Adipose tissue (tissue), 3 donors: Measurements from ENCODE around the gene GARRE1. TPM values are rescaled to one million over a fixed set of nuclear protein-coding genes. Genes with fewer than 3 reads are reported as not detected.
"Not testable (repeated sequence)": the region's sequence is repeated elsewhere in the genome, so short reads cannot be mapped to it uniquely, and the experiment has no call there.

Experiments
- H3K27ac ChIP-seq: one replicate; pipeline ENCODE4 v1.5.1; 2013; ENCODE audit warnings: low read depth, low read length
- WGBS, 3 donors: extraction: QIAGEN DNeasy Blood & Tissue Kit; methylation state at CpG; one replicate each; pipeline ENCODE4 v1.1.7; 2013; 5-methylcytosine and 5-hydroxymethylcytosine counted together
- polyA plus RNA-seq, 3 donors: library from polyadenylated mRNA; stranded (reverse); fragments of 200-250 nt; gene quantifications; one replicate each; pipeline ENCODE4 v1.2.3, GENCODE V29; 2013
- donor health status: healthy with polysubstance abuse.
- donor health status: Bipolar disorder and iron deficiency.
- donor health status: healthy.

GARRE1 gene
- polyA plus RNA-seq, 3 donors: 6.7 to 17.7 (median 14.2) TPM

DNA sequence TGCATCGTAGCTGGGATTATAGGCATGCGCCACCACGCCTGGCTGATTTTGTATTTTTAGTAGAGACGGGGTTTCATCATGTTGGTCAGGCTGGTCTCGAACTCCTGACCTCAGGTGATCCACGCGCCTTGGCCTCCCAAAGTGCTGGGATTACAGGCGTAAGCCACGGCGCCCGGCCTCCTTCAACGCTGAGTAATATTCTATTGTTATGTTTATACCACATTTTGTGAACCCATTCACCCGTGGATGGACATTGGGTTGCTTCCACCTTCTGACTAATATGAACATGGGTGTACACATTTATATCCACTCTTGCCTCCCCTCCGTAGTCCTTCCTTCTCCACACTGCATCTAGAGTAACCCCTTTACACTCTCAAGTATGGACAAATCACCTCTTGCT lies 1.2 kb upstream of the GARRE1 start:
- WGBS, 3 donors: 95 to 96% (median 95%) methylated on average over 14 of the region's 14 CpGs
- not testable (repeated sequence) for H3K27ac ChIP-seq

DNA sequence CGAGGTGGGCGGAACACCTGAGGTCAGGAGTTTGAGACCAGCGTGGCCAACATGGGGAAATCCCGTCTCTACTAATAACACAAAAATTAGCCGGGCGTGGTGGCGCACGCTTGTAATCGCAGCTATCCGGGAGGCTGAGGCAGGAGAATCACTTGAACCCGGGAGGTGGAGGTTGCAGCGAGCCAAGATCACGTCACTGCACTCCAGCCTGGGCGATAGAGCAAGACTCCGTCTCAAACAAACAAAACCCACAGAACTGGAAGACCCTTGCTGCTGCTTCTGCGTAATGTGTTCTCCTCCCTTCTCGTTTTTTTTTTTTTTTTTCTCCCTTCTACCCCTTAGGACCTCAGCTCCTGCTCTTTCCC lies 691 bp upstream of the GARRE1 start:
- H3K27ac ChIP-seq: not testable (repeated sequence)
- 64 to 73% (median 65%) methylated on average over 16 to 17 of the region's 17 CpGs for WGBS, 3 donors

DNA sequence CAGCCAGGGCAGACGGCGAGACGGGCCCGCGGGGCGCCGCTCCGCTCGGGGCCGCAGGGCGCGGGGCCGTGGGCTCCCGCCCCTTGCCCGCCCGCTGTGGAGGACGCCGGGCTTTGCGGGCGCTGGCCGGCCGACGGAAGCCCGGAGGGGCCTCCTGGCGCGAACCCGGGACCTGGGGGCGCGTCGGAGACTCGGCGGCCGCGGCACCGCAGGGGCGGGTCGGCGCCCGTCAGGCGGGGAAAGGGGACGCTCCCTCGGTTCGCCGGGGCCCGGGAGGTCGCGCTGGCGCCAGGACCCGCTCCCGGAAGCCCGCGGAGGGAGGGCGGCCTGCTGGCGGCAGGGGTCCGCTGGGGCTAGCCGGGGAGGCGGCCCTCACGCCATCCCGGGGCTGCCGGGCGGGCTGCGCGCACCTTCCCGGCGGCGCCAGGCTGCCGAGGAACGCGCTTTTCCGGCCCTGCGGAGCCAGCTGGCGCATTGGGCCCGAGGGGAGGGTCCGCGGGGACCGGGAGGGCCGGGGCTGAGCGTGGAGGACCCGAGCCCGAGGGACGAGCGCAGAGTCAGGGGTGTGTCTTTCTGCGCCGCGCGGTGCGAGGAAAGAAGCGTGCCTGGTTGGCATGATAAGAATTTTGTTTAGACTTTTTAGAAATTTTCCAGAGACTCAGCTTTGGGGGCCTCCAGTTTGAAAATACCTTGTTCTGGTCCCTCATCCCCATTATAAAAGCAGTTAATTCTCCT lies 511 bp downstream of the GARRE1 start:
- 0 to 1% (median 1%) methylated on average over 65 to 84 of the region's 88 CpGs for WGBS, 3 donors
- H3K27ac ChIP-seq: no peak overlapping the region

DNA sequence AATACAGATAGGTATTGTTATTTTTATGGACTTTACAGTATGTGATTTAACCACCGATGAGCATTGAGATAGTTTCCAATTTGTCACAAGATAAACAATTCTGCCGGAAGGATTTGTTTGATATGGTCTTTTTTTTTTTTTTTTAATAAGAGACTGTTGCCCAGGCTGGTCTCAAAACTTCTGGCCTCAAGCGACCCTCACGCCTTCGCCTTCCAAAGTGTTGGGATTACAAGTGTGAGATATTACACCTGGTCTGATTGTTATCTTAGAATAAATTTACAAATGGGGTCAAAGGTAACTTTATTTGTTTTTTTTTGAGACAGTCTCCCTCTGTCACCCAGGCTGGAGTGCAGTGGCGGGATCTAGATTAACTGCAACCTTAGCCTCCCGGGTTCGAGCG lies 1.2 kb downstream of the GARRE1 start:
- 18 to 59% (median 56%) methylated on average over 9 of the region's 9 CpGs for WGBS, 3 donors
- H3K27ac ChIP-seq: no peak overlapping the region

DNA sequence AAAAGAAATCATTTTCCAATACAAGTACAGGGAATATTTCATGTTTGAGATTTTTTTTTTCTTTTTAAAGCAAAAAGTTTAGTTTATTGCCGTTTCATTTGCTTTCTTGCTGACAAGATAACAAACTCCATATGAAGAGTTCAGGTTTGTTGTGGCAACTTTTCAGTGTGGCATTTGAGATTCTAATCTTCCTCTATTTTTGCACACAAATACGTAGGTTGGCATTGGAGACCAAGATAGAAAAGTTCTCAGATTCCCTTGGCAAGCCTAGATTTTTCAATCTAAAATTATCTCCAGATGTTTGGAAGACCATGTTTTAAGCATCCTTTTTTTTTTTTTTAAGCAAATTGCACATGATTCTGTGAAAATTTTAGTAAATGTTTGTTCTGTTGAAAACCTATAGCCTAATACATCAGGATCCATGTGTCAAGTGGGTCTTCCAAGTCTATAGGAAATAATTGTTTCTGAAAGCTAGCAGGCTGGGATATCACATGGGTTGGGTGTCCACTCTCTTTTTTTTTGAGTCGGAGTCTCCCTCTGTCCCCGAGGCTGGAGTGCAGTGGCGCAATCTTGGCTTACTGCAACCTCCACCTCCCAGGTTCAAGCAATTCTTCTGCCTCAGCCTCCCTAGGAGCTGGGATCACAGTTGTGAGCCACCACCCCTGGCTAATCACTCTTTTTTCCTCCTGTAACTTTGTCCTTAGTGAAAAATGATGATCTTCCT lies 2.6 kb downstream of the GARRE1 start:
- WGBS, 3 donors: 31 to 62% (median 57%) methylated on average over 5 of the region's 5 CpGs
- no peak overlapping the region for H3K27ac ChIP-seq

DNA sequence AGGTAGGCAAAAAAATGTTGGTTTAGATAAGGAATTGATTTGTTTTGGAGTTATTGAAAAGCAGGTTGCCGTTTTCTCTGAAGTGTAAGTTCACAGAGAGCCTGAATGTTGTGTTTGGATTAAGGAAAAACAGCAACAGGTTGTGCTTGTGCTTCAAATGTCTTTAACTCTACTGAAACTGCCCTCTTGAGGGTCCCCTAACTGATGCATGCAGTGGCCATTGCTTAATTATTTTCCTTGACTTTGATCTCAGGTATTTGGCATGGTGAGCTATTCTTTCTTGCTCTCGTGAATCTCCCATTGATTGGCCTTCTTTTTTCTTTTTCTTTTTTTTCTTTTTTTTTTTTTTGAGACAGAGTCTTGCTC lies 3.2 kb downstream of the GARRE1 start:
- no peak overlapping the region for H3K27ac ChIP-seq
- 22 to 94% (median 85%) methylated on average over 2 of the region's 2 CpGs for WGBS, 3 donors

DNA sequence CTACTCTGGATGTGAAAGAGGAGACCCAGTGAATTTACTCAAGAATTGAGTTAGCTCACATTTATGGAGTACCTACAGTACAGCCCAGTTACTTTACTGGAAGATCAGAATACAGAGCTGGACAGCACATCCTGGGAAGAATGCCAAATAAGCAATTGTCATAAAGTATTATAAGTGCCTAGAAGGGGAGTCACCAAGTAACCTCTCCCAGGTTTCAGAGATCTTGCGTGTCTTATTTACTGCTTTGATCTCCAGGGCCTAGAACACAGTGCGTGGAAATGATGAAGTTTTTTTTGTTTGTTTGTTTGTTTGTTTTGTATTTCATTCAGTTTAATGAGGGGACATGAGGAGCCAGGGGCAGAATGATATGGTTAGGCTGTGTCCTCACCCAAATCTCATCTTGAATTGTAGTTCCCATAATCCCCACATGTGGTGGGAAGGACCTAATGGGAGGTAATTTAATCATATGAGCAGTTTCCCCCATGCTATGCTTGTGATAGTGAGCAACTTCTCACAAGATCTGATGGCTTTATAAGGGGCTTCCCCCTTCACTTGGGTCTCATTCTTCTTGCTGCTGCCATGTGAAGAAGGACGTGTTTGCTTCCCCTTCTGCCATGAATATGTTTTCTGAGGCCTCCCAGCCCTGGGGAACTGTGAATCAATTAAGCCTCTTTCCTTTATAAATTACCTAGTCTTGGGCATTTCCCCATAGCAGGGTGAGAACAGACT lies 5.2 kb downstream of the GARRE1 start:
- 69 to 85% (median 73%) methylated on average over 3 of the region's 3 CpGs for WGBS, 3 donors
- no peak overlapping the region for H3K27ac ChIP-seq

DNA sequence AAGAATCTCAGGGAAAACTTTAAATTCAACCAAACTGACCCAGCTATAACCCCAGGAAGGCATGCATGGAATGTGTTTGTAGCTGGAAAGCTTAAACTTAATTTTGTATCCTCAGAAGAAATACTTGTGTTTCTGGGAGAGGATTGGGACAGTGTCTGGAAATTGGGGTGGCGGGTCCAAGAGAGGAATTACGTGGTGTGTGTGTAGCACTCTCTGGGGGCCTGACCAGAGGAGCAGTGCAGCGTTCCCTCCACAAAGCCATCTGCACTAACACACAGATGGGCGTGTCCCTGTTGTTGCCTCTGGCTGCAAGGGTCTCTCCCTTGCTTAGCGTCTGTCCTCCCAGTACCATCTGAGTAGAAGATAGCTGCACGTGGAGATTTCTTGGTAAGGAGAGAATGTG lies 6.4 kb downstream of the GARRE1 start:
- no peak overlapping the region for H3K27ac ChIP-seq
- 55 to 60% (median 57%) methylated on average over 6 of the region's 6 CpGs for WGBS, 3 donors

DNA sequence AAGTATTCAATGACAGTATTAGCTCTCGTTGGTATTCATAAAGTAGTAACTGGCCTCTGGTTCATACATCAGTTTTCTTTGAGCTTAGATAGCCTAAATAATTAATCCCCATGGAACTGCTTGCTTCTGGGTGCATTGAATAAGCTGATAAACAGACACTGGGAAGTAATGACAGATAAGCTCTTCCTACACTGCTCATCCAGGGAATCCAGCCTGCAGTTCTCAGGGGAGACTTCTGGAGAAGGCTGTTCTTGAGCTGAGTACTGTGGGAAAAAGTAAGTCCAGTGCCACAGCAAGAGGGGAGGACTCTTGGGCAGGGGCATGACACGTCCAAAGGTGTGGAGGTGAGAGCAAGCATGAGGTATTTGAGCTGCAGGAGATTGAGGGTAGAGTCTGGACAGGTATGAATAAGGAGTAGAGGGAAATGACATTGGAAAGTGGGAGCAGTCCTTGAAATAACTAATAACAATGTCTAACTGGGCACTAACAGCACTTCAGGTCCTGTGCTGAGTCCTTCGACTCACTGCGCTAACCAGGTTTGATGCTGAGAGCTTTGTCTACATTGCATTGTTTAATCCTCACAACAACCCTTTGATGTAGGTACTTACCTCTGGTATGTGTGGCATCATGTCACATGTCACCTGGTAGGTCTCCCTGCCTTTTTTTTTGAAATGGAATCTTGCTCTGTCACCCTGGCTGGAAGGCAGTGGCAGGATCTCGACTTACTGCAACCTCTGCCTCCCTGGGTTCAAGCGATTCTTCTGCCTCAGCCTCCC lies 7.2 kb downstream of the GARRE1 start:
- WGBS, 3 donors: 67 to 82% (median 82%) methylated on average over 6 of the region's 6 CpGs
- H3K27ac ChIP-seq: no peak overlapping the region

DNA sequence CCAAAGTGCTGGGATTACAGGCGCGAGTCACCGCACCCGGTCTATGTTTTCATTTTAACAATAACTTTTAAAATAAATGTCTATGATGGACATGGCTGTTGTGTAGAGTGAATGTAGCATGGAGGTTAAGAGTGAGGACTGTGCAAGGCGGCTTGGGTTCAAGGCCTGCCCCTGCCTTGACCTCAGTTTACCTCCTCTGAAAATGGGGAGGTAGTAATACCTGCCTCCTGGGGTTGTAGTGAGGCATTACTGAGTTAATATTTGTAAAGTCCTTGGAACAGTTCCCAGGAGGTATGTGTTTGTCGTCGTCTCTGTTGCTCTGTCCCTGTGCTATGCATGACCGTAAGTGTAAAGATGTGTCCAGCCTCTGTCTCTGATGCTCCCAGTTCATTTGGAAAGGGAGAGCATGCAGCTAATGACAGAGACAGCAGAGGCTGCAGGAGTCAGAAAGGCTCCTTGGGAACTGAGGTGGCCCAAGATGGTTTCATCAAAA lies 9.4 kb downstream of the GARRE1 start:
- WGBS, 3 donors: 70 to 89% (median 81%) methylated on average over 8 of the region's 8 CpGs
- H3K27ac ChIP-seq: no peak overlapping the region

DNA sequence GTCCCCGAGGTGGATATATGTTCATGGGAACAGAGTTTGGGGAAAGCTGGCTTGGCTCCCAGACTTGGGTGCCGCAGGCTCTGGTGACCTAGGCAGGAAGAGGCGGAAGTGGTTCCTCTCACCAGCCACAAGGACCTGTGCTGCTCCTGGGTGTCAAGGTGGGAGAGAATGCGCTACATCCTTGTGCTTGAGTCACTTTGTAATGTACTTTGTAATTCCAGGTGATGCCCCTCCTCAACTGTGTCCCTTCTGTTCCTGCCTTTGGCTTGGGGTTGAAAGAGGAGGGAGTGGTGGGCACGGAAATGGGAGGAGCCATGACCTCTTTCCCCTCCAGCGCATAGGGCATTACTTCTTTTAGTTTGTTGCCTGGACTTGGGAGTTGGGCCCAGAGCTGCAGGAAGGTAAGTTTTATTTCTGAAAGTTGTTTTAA lies 10.9 kb downstream of the GARRE1 start:
- no peak overlapping the region for H3K27ac ChIP-seq
- 57 to 69% (median 60%) methylated on average over 6 of the region's 6 CpGs for WGBS, 3 donors

DNA sequence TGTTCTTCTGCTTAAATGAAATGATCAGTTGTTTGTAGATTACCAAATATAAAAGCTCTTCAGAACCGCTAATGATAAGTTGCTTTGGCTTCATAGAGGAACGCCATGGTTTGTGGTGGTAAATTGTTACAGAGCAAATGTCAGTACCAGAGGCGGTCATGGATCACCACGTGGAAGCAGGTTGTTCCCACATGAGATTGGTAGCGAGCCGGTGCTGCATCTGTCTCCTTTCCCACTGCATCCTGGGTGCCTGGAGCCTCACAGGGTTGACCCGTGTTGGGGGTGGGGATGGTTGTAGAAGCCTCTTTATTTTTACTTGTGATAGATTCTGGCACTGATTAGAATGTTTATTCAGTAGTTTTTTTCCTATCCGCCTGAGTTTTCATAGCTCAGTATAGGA lies 14.7 kb downstream of the GARRE1 start:
- WGBS, 3 donors: 29 to 55% (median 51%) methylated on average over 8 of the region's 8 CpGs
- H3K27ac ChIP-seq: no peak overlapping the region

DNA sequence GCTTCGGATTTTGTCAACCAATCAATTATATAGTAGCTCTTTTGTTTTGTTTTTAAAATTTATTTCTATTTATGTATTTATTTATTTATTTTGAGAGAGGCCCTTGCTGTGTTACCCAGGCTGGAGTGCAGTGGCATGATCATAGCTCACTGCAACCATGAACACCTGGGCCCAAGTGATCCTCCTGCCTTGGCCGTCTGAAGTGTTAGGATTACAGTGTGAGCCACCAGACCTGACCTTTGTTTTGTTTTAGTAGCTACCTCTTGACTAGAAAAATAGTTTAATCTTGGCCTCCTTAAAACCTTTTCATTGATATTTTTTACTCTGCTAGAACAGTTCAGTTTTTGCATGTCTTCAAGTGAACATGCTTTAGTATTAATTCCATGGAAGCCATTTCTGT lies 15.1 kb downstream of the GARRE1 start:
- H3K27ac ChIP-seq: no peak overlapping the region
- WGBS, 3 donors: 25 to 48% (median 42%) methylated on average over 2 of the region's 2 CpGs

DNA sequence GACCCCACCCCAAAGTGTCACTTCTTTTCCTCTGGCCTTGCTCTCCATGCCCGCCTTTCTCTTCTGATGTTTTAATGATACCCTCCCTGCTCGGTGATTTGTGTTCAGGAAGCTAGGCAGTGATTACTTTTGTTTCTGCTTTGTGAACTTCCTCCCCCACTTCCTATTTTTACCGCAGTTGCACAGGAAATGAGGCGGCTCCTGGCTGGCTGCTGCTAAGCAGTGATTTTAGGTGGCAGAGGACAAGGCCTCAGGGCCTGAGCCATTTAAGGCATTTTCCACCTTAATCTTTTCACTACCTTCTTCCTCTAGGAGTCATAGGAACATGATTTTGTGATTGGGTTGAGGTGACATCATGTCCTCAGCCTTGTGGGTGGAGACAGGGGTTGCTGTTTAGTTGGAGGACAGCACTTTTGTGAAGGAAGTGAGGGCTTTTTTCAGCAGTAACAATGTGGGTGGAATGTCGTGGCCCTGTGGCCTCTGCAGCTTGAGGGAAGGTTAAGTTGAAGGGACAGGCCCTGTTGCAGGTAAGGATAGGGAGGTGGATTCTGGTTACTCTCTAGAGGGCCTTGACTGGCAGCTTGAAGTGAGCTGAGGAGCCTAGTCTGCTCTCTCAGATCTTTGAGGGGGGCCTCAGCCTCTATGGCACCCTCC lies 15.7 kb downstream of the GARRE1 start:
- H3K27ac ChIP-seq: peak overlapping the region; percentile 10
- 19 to 42% (median 23%) methylated on average over 5 of the region's 5 CpGs for WGBS, 3 donors

DNA sequence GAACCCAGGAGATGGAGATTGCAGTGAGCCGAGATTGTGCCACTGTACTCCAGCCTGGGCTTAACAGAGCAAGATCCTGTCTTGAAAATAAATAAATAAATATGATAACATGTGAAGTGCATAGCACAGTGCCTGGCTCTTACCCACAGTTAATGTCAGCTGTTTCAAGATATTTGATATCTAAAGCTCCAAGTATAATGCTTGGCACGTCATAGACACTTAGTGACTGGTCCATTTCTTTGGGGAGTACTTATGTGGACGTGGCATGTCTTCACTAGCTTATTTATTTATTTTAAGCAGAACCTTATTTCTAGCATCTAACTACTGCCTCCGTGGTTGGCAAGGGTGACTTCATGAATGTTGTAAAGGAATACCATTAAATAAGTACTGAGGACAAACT lies 18.8 kb downstream of the GARRE1 start:
- H3K27ac ChIP-seq: no peak overlapping the region
- WGBS, 3 donors: 61 to 88% (median 85%) methylated on average over 4 of the region's 4 CpGs

DNA sequence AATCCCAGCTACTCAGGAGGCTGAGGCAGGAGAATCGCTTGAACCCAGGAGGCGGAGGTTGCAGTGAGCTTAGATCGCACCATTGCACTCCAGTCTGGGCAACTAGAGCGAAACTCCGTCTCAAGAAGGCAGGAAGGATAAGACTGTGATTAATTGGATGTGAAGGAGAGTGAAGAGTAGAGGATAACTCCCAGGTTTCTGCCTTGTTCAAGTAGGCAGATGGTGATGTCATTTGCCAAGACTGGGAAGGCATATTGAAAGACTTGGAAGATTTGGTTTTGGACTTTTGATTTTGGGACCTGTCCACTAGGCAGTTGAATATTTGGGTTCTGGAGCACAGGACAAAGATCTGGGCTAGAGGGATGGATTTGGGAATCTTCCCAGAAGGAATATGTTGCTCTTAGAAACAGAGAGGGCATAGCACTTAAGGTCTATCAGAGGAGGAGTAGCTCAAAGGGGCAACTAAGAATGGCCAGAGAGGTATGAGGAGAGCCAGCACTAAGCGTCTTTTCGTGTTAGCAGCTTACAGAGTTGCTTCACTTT lies 20.0 kb downstream of the GARRE1 start:
- 76 to 85% (median 79%) methylated on average over 7 of the region's 7 CpGs for WGBS, 3 donors
- no peak overlapping the region for H3K27ac ChIP-seq

DNA sequence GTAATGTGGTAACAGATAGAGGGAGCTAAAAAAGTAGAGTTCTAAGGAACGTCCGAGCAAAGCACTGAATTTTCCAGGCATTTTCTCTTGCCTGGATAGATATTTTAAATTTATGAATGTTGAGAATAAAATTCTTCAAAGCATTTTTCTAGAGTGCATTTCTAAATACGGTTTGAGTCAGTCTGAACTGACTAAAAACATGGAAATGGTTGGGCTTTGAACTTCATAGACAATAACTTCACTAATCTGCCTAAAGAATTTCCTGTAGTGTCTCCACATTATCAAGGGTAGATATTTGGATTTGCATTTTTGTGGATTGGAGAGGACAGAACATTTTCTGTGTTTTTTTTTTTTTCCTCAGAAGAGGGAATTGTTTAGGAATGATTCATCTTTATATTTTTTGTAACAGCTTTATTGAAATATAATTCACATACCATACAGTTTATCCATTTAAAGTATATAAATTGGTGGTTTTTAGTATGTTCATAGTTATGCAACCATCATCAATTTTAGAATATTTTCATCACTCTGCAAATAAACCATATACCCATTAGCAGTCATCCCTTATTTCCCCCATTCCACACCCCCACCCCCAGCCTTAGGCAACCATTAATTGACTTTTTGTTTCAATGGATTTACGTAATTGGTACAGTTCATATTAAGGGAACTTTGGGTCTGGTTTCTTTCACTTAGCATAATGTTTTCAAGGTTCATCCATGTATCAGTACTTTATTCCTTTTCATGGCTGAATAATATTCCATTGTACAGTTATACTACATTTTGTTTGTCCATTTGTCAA lies 20.7 kb downstream of the GARRE1 start:
- 45 to 62% (median 52%) methylated on average over 4 of the region's 4 CpGs for WGBS, 3 donors
- no peak overlapping the region for H3K27ac ChIP-seq
